Measurements from ENCODE around the gene KLK8.
A peak's percentile ranks its signal among the peaks of the same experiment; 100 is the strongest.

The KLK8 gene

GRCh38 chr19:51015691-51016267 is 14.4 kb upstream of the KLK8 start:
- H3K79me1 ChIP-seq (ENCODE audit: low read depth, low read length): peaks cover 3% of the 10 kb centered on the region
- peaks cover 11 to 55% (median 43%) of the 10 kb centered on the region in 3 experiments for H3K27me3 ChIP-seq (ENCODE audit: control insufficient read depth in 3 of 3, insufficient read depth in 3 of 3, low read depth in 1 of 3, low read length in 3 of 3)
- H3K4me2 ChIP-seq (ENCODE audit: insufficient read depth, low read length, poor library complexity, severe bottlenecking): no peak overlapping the region
- no peak overlapping the region for H2AFZ ChIP-seq (ENCODE audit: low read length)
- H2BK5ac ChIP-seq (ENCODE audit: low read length): peak overlapping the region; percentile 27
- H4K8ac ChIP-seq (ENCODE audit: low read depth, low read length): no peak overlapping the region
- peak overlapping the region; percentile 74 for H3K18ac ChIP-seq (ENCODE audit: low read length)
- H3K27ac ChIP-seq (replicated peaks; ENCODE audit: low read length): no peak overlapping the region
- no peak for DNase-seq (ENCODE audit: low spot score)
- peaks cover 0 to 3% of the 10 kb centered on the region in 2 donors for H3K9me3 ChIP-seq (replicated peaks in 1 of 2; ENCODE audit: control insufficient read depth in 2 of 2, insufficient read depth in 1 of 2, low read depth in 1 of 2, low read length in 2 of 2)
- H3K4ac ChIP-seq (ENCODE audit: low read length): no peak overlapping the region
- H2BK15ac ChIP-seq (ENCODE audit: low read length): no peak overlapping the region
- H3K23ac ChIP-seq (ENCODE audit: low read depth, low read length, poor library complexity): peak overlapping the region; percentile 11
- H2AK5ac ChIP-seq (ENCODE audit: low read depth, low read length): peak overlapping the region; percentile 53
- H3K4me1 ChIP-seq (ENCODE audit: control insufficient read depth in 2 of 2, insufficient read depth in 1 of 2, low read depth in 1 of 2, low read length in 2 of 2): peaks cover 0 to 5% of the 10 kb centered on the region in 2 donors
- no CpG with 5 or more reads among the region's 19 CpGs for WGBS, 2 donors (ENCODE audit: extremely low coverage in 2 of 2, insufficient read length in 2 of 2, insufficient replicate concordance in 1 of 2)
- H4K91ac ChIP-seq (ENCODE audit: low read depth, low read length, poor library complexity): no peak overlapping the region
- peak overlapping the region; percentile 63 for H3K14ac ChIP-seq (ENCODE audit: low read length)
- no peak overlapping the region for H3K4me3 ChIP-seq (ENCODE audit: low read length in 2 of 2)
- no peak overlapping the region for H2BK12ac ChIP-seq (ENCODE audit: low read length)
- no peaks in the 10 kb centered on the region for H3K36me3 ChIP-seq (replicated peaks in 1 of 2; ENCODE audit: control insufficient read depth in 2 of 2, insufficient read depth in 2 of 2, low read length in 2 of 2)
- no peak overlapping the region for H3K9ac ChIP-seq (ENCODE audit: low read depth, low read length, poor library complexity)
- no peak overlapping the region for H2BK120ac ChIP-seq (ENCODE audit: low read depth, low read length)

- Histone ChIP-seq H3K4me3 (ENCODE audit: low read length in 2 of 2) (no peak overlapping the region), H4K8ac (ENCODE audit: low read depth, low read length) (no peak overlapping the region), H3K4me1 (ENCODE audit: control insufficient read depth in 2 of 2, insufficient read depth in 1 of 2, low read depth in 1 of 2, low read length in 2 of 2) (peaks cover 0 to 4% of the 10 kb centered on the region in 2 donors), H2BK5ac (ENCODE audit: low read length) (no peak overlapping the region), H4K91ac (ENCODE audit: low read depth, low read length, poor library complexity) (no peak overlapping the region), H3K4ac (ENCODE audit: low read length) (no peak overlapping the region), H3K4me2 (ENCODE audit: insufficient read depth, low read length, poor library complexity, severe bottlenecking) (no peak overlapping the region), H2BK12ac (ENCODE audit: low read length) (no peak overlapping the region), H2AFZ (ENCODE audit: low read length) (no peak overlapping the region), H3K36me3 (replicated peaks in 1 of 2; ENCODE audit: control insufficient read depth in 2 of 2, insufficient read depth in 2 of 2, low read length in 2 of 2) (no peaks in the 10 kb centered on the region), H2BK120ac (ENCODE audit: low read depth, low read length) (no peak overlapping the region), H3K27me3 (ENCODE audit: control insufficient read depth in 3 of 3, insufficient read depth in 3 of 3, low read depth in 1 of 3, low read length in 3 of 3) (peaks cover 8 to 51% (median 30%) of the 10 kb centered on the region in 3 experiments), H2BK15ac (ENCODE audit: low read length) (no peak overlapping the region), H3K79me1 (ENCODE audit: low read depth, low read length) (peaks cover 2% of the 10 kb centered on the region), H3K14ac (ENCODE audit: low read length) (no peak overlapping the region), H3K9me3 (replicated peaks in 1 of 2; ENCODE audit: control insufficient read depth in 2 of 2, insufficient read depth in 1 of 2, low read depth in 1 of 2, low read length in 2 of 2) (peaks cover 0 to 1% of the 10 kb centered on the region in 2 donors), H3K23ac (ENCODE audit: low read depth, low read length, poor library complexity) (no peak overlapping the region), H3K18ac (ENCODE audit: low read length) (no peak overlapping the region), H3K9ac (ENCODE audit: low read depth, low read length, poor library complexity) (no peak overlapping the region), H2AK5ac (ENCODE audit: low read depth, low read length) (peak overlapping the region; percentile 34), H3K27ac (replicated peaks; ENCODE audit: low read length) (no peak overlapping the region)
- DNase-seq (ENCODE audit: low spot score): no peak
- no CpG with 5 or more reads among the region's 6 CpGs for WGBS, 2 donors (ENCODE audit: extremely low coverage in 2 of 2, insufficient read length in 2 of 2, insufficient replicate concordance in 1 of 2)
Observed at GRCh38 chr19:51014242-51014641, 12.8 kb upstream of the KLK8 start.

GRCh38 chr19:51012661-51013190 is 11.3 kb upstream of the KLK8 start:
- no peak for DNase-seq (ENCODE audit: low spot score)
- Histone ChIP-seq H2AFZ (ENCODE audit: low read length) (no peak overlapping the region), H2AK5ac (ENCODE audit: low read depth, low read length) (no peak overlapping the region), H3K27me3 (ENCODE audit: control insufficient read depth in 3 of 3, insufficient read depth in 3 of 3, low read depth in 1 of 3, low read length in 3 of 3) (peaks cover 3 to 42% (median 17%) of the 10 kb centered on the region in 3 experiments), H4K91ac (ENCODE audit: low read depth, low read length, poor library complexity) (no peak overlapping the region), H3K79me1 (ENCODE audit: low read depth, low read length) (no peaks in the 10 kb centered on the region), H3K14ac (ENCODE audit: low read length) (no peak overlapping the region), H3K23ac (ENCODE audit: low read depth, low read length, poor library complexity) (no peak overlapping the region), H3K4me1 (ENCODE audit: control insufficient read depth in 2 of 2, insufficient read depth in 1 of 2, low read depth in 1 of 2, low read length in 2 of 2) (peaks cover 0 to 2% of the 10 kb centered on the region in 2 donors), H3K9me3 (replicated peaks in 1 of 2; ENCODE audit: control insufficient read depth in 2 of 2, insufficient read depth in 1 of 2, low read depth in 1 of 2, low read length in 2 of 2) (peaks cover 0 to 1% of the 10 kb centered on the region in 2 donors), H3K4me2 (ENCODE audit: insufficient read depth, low read length, poor library complexity, severe bottlenecking) (no peak overlapping the region), H3K18ac (ENCODE audit: low read length) (no peak overlapping the region), H3K36me3 (replicated peaks in 1 of 2; ENCODE audit: control insufficient read depth in 2 of 2, insufficient read depth in 2 of 2, low read length in 2 of 2) (no peaks in the 10 kb centered on the region), H2BK15ac (ENCODE audit: low read length) (no peak overlapping the region), H3K27ac (replicated peaks; ENCODE audit: low read length) (no peak overlapping the region), H2BK12ac (ENCODE audit: low read length) (no peak overlapping the region), H2BK5ac (ENCODE audit: low read length) (no peak overlapping the region), H4K8ac (ENCODE audit: low read depth, low read length) (no peak overlapping the region), H2BK120ac (ENCODE audit: low read depth, low read length) (no peak overlapping the region), H3K4me3 (ENCODE audit: low read length in 2 of 2) (no peak overlapping the region), H3K9ac (ENCODE audit: low read depth, low read length, poor library complexity) (no peak overlapping the region), H3K4ac (ENCODE audit: low read length) (no peak overlapping the region)
- no CpG with 5 or more reads among the region's 12 CpGs for WGBS, 2 donors (ENCODE audit: extremely low coverage in 2 of 2, insufficient read length in 2 of 2, insufficient replicate concordance in 1 of 2)

- no peak overlapping the region for H3K18ac ChIP-seq (ENCODE audit: low read length)
- no peak overlapping the region for H2BK120ac ChIP-seq (ENCODE audit: low read depth, low read length)
- H2BK5ac ChIP-seq (ENCODE audit: low read length): no peak overlapping the region
- no peak overlapping the region for H3K27ac ChIP-seq (replicated peaks; ENCODE audit: low read length)
- H3K9me3 ChIP-seq (replicated peaks in 1 of 2; ENCODE audit: control insufficient read depth in 2 of 2, insufficient read depth in 1 of 2, low read depth in 1 of 2, low read length in 2 of 2): peaks cover 0 to 1% of the 10 kb centered on the region in 2 donors
- H2BK12ac ChIP-seq (ENCODE audit: low read length): no peak overlapping the region
- H3K4me3 ChIP-seq (ENCODE audit: low read length in 2 of 2): no peak overlapping the region
- WGBS, 2 donors (ENCODE audit: extremely low coverage in 2 of 2, insufficient read length in 2 of 2, insufficient replicate concordance in 1 of 2): no CpG with 5 or more reads among the region's 4 CpGs
- no peak overlapping the region for H3K23ac ChIP-seq (ENCODE audit: low read depth, low read length, poor library complexity)
- no peak overlapping the region for H3K4me2 ChIP-seq (ENCODE audit: insufficient read depth, low read length, poor library complexity, severe bottlenecking)
- no peak overlapping the region for H3K14ac ChIP-seq (ENCODE audit: low read length)
- H4K91ac ChIP-seq (ENCODE audit: low read depth, low read length, poor library complexity): peak overlapping the region; percentile 64
- no peak overlapping the region for H3K4ac ChIP-seq (ENCODE audit: low read length)
- H4K8ac ChIP-seq (ENCODE audit: low read depth, low read length): no peak overlapping the region
- H3K36me3 ChIP-seq (replicated peaks in 1 of 2; ENCODE audit: control insufficient read depth in 2 of 2, insufficient read depth in 2 of 2, low read length in 2 of 2): no peaks in the 10 kb centered on the region
- H3K4me1 ChIP-seq (ENCODE audit: control insufficient read depth in 2 of 2, insufficient read depth in 1 of 2, low read depth in 1 of 2, low read length in 2 of 2): no peaks in the 10 kb centered on the region
- DNase-seq (ENCODE audit: low spot score): no peak
- peaks cover 0 to 24% (median 0%) of the 10 kb centered on the region in 3 experiments for H3K27me3 ChIP-seq (ENCODE audit: control insufficient read depth in 3 of 3, insufficient read depth in 3 of 3, low read depth in 1 of 3, low read length in 3 of 3)
- no peak overlapping the region for H3K9ac ChIP-seq (ENCODE audit: low read depth, low read length, poor library complexity)
- H2AFZ ChIP-seq (ENCODE audit: low read length): no peak overlapping the region
- no peak overlapping the region for H2BK15ac ChIP-seq (ENCODE audit: low read length)
- no peaks in the 10 kb centered on the region for H3K79me1 ChIP-seq (ENCODE audit: low read depth, low read length)
- no peak overlapping the region for H2AK5ac ChIP-seq (ENCODE audit: low read depth, low read length)
Observed at GRCh38 chr19:51010066-51010795, 8.8 kb upstream of the KLK8 start.
